Activated T-cell treated with anti-CD3 and anti-CD28 coated beads, Interleukin-2, amount 50 U/mL, for 72 hours (primary cell): ENCODE measurements around the gene RPS6KA3. TPM values are rescaled to one million over a fixed set of nuclear protein-coding genes. Genes with fewer than 3 reads are reported as not detected.
A peak's percentile ranks its signal among the peaks of the same experiment; 100 is the strongest.

ENCODE experiments used
- ATAC-seq, 2 donors: fragments of 150-1000 bp; cut with Tn5 transposase; replicated peaks in 1 of 2; 2 replicates each; pipeline ENCODE4 v1.10.0; 2021; ENCODE audit warnings: moderate library complexity in 2 of 2, mild to moderate bottlenecking in 1 of 2
- DNase-seq, 2 donors: peaks; one replicate each; pipeline ENCODE4 v3.0.0; 2021 to 2022; ENCODE audit warnings: mixed read lengths in 1 of 2
- H3K27ac Mint-ChIP-seq: one replicate; pipeline ENCODE4 v1.8.0; 2022; ENCODE audit warnings: mild to moderate bottlenecking, moderate library complexity, mixed read lengths
- H3K27me3 Mint-ChIP-seq: one replicate; pipeline ENCODE4 v1.8.0; 2022; ENCODE audit warnings: low read depth, mixed read lengths
- H3K36me3 Mint-ChIP-seq, 2 donors: one replicate each; pipeline ENCODE4 v1.8.0; 2022; ENCODE audit warnings: mixed read lengths in 2 of 2, mild to moderate bottlenecking in 1 of 2; ENCODE audit not compliant: insufficient read depth in 2 of 2
- H3K4me1 Mint-ChIP-seq: one replicate; pipeline ENCODE4 v1.8.0; 2022; ENCODE audit warnings: low read depth, mixed read lengths
- H3K4me3 Mint-ChIP-seq, 2 donors: one replicate each; pipeline ENCODE4 v1.8.0; 2022; ENCODE audit warnings: mild to moderate bottlenecking in 2 of 2, mixed read lengths in 2 of 2, moderate library complexity in 2 of 2
- H3K9me3 Mint-ChIP-seq, 2 donors: one replicate each; pipeline ENCODE4 v1.8.0; 2022; ENCODE audit warnings: mixed read lengths in 2 of 2
- total RNA-seq, 2 donors: library from RNA; stranded (reverse); gene quantifications; one replicate each; pipeline ENCODE4 v1.2.3, GENCODE V29; 2022

RPS6KA3 gene
- total RNA-seq, 2 donors from 2014 or later = 49.4 to 54.4 TPM

- Mint-ChIP-seq H3K4me3 (no peak overlapping the region), H3K36me3 (peaks cover 2 to 4% of the 10 kb centered on the region in 2 donors), H3K27me3 (peaks cover 37% of the 10 kb centered on the region), H3K27ac (no peak overlapping the region), H3K9me3 (peaks cover 1 to 12% of the 10 kb centered on the region in 2 donors), H3K4me1 (no peaks in the 10 kb centered on the region)
- DNase-seq = no peak
- ATAC-seq = no peak
These were observed 7.4 kb upstream of the RPS6KA3 start for GRCh38 chrX:20274121-20274520.

- Mint-ChIP-seq H3K4me3 (no peak overlapping the region), H3K27me3 (peaks cover 39% of the 10 kb centered on the region), H3K36me3 (peaks cover 0 to 4% of the 10 kb centered on the region in 2 donors), H3K9me3 (peaks cover 0 to 1% of the 10 kb centered on the region in 2 donors), H3K27ac (no peak overlapping the region), H3K4me1 (no peaks in the 10 kb centered on the region)
- DNase-seq (no peak), ATAC-seq (no peak)
These were observed 5.0 kb upstream of the RPS6KA3 start for GRCh38 chrX:20271730-20272129.

DNA sequence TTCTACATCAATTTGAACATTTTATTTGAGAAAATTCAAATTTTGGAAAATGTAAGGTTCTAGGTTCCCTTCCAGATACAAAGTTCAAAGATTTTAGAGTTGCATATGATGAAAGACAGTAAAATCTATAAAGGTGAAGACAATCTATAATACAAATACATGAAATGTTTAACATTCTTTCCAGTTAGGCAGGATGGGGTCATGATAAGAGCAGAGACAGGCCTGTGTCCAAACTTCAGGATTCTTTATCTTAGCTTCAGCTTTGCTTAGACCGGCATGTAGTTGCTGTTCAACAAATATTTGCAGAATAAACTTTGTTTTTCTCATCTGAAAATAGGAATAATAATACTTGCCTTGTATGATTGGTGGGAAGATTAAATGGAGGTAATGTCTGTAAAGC is 4.5 kb upstream of the RPS6KA3 start:
- no peak for DNase-seq
- Mint-ChIP-seq H3K36me3 (peaks cover 0 to 4% of the 10 kb centered on the region in 2 donors), H3K27me3 (peaks cover 34% of the 10 kb centered on the region), H3K9me3 (peaks cover 0 to 1% of the 10 kb centered on the region in 2 donors), H3K27ac (no peak overlapping the region), H3K4me3 (no peak overlapping the region), H3K4me1 (no peaks in the 10 kb centered on the region)
- no peak for ATAC-seq

DNA sequence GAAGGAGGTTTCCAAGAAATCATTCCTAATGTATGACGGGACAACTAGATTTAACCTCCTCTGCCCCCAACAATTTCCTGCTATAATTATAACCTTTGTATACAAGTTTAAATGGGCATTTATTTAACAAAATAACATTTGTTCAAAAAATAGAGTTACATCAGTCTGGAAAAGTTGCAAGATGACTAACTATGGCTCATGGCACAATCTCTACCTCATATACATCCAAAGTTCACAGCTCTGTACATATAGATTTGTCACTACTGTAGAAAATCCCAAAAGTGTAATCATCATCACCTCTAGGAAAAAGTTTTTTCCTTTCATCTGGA is 3.8 kb upstream of the RPS6KA3 start:
- ATAC-seq (no peak), DNase-seq (no peak)
- no peaks in the 10 kb centered on the region for H3K4me1 Mint-ChIP-seq
- H3K27ac Mint-ChIP-seq = no peak overlapping the region
- no peak overlapping the region for H3K4me3 Mint-ChIP-seq
- H3K9me3 Mint-ChIP-seq = no peaks in the 10 kb centered on the region
- H3K27me3 Mint-ChIP-seq = peaks cover 27% of the 10 kb centered on the region
- no peaks in the 10 kb centered on the region for H3K36me3 Mint-ChIP-seq

- Mint-ChIP-seq H3K4me3 (no peak overlapping the region), H3K36me3 (peaks cover 4% of the 10 kb centered on the region in 2 donors), H3K4me1 (peaks cover 2% of the 10 kb centered on the region), H3K27me3 (peaks cover 22% of the 10 kb centered on the region), H3K27ac (no peak overlapping the region), H3K9me3 (no peaks in the 10 kb centered on the region)
- DNase-seq (no peak), ATAC-seq (no peak)
These were observed 3.3 kb upstream of the RPS6KA3 start for GRCh38 chrX:20269848-20270561.

DNA sequence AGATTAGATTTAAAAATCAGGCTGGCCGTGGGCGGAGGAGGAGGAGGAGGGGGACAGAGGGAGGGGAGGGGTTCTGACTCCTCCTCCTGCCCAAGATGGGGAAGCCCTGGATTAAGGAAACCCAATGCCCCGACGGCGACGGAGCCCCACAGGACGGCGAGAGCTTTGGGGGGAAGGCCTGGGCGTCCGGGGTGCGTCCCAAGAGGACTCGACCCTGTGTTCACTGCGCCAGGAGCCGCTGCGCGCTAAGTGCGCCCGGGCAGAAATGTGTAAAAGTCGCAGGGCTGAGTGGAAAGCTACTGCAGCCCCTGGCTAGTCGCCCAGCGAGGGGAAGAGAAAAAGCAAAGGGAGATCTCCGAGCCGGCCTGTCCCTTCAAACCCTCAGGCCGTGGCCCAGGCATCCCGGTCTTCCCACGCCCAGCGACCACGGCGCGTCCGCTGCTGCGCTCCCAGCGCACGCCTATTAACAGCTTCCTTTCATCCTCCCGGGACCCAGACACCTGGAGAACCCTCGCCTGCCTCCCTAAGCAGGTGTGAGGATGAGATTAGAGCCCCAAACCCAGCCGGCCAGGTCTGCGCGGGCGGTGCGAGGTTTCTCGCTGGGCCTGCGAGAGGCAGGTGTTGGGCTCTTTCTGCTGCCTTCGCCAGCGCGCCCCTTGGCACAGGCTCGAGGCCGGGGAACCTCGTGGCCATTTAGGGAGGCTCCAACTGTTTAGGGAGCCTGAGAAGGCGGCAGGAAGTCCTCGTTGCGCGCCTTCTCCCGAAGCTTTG is 1.4 kb upstream of the RPS6KA3 start:
- Mint-ChIP-seq H3K9me3 (no peaks in the 10 kb centered on the region), H3K4me3 (peak overlapping the region; percentile 83 to 92), H3K4me1 (peaks cover 13% of the 10 kb centered on the region), H3K27me3 (peaks cover 14% of the 10 kb centered on the region), H3K27ac (peak overlapping the region; percentile 54), H3K36me3 (peaks cover 5 to 6% of the 10 kb centered on the region in 2 donors)
- ATAC-seq (no peak), DNase-seq (peak; percentile 8)

DNA sequence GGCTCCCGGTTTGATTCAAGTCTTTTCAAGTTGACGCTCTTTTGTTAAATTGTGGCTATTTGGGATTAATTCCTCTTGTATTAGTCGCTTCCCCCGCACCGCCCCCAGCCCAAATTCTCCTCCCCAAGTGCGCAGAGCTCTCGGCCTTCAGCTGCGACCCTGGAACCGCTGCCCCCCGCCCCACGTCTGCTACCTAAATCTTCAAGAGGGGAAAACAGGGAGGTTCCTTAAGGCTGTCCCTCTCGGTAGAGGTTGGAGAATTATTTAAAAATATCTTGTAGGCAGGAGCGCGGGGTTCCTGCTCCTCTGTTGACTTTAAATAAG is 860 bp upstream of the RPS6KA3 start:
- peaks cover 5 to 6% of the 10 kb centered on the region in 2 donors for H3K36me3 Mint-ChIP-seq

GRCh38 chrX:20265726-20266681 is 705 bp downstream of the RPS6KA3 start:
- Mint-ChIP-seq H3K9me3 (no peaks in the 10 kb centered on the region), H3K27ac (peak overlapping the region; percentile 97), H3K36me3 (peaks cover 5 to 6% of the 10 kb centered on the region in 2 donors), H3K27me3 (peaks cover 7% of the 10 kb centered on the region), H3K4me1 (peaks cover 23% of the 10 kb centered on the region), H3K4me3 (peak overlapping the region; percentile 89 to 97)
- DNase-seq (peak; percentile 27 to 29), ATAC-seq (peak; percentile 18 to 19)

More for the DNA sequence above, 860 bp upstream of the RPS6KA3 start:
- DNase-seq (no peak), ATAC-seq (no peak)
- peaks cover 14% of the 10 kb centered on the region for H3K27me3 Mint-ChIP-seq
- H3K4me3 Mint-ChIP-seq = peak overlapping the region; percentile 83 to 92
- no peaks in the 10 kb centered on the region for H3K9me3 Mint-ChIP-seq
- H3K4me1 Mint-ChIP-seq = peaks cover 15% of the 10 kb centered on the region
- H3K27ac Mint-ChIP-seq = peak overlapping the region; percentile 54

DNA sequence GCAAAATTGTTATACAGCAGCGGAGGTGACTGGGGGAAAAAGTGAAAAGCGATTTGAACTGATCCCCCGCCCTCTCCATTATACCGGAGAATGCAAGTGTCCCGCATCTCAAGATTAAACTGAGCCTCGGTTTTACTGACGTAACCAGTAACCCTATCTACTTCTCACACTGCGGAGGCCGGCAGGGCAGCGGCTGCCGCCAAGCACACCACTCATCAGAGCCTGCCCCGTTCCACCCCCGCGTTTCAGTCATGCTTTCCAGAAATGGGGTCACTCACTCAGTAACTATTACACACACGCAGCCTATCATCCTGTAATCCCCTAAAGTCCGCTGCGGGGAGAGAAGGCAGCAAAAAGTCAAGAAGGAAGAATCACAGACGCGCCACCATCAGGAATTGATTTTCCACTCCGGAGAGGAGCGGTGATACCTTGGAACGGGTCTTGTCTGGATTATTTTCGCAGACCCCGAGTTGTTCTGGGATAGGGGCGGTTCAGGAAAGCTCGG is 1.4 kb downstream of the RPS6KA3 start:
- Mint-ChIP-seq H3K27me3 (peaks cover 7% of the 10 kb centered on the region), H3K4me1 (peaks cover 31% of the 10 kb centered on the region), H3K36me3 (peaks cover 5 to 6% of the 10 kb centered on the region in 2 donors), H3K9me3 (no peaks in the 10 kb centered on the region), H3K27ac (peak overlapping the region; percentile 97), H3K4me3 (peak overlapping the region; percentile 89 to 97)
- DNase-seq (peak; percentile 73 to 81), ATAC-seq (peak; percentile 67 to 72)

DNA sequence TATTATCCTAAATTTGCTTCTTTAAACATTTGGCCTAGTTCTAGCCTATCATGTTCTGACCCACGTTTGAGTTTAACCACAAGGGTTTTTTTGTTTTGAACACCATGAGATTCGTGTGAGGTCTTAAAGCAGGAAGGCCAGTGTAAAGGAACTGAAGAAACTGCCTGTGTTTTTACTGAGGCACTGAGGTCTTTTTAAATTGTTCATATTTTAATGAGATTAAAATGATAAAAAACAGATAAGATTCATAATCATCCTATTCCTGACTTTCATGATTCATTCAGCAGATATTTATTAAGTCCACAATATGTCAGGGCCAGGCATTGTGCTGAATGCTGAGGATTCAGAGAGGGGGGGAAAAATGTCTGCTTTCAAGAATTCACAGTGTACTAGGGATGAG is 3.2 kb downstream of the RPS6KA3 start:
- Mint-ChIP-seq H3K9me3 (no peaks in the 10 kb centered on the region), H3K27ac (peak overlapping the region; percentile 95), H3K4me3 (peak overlapping the region; percentile 89 to 97), H3K4me1 (peaks cover 40% of the 10 kb centered on the region), H3K36me3 (peaks cover 5 to 9% of the 10 kb centered on the region in 2 donors), H3K27me3 (no peaks in the 10 kb centered on the region)
- ATAC-seq (no peak), DNase-seq (no peak)

DNA sequence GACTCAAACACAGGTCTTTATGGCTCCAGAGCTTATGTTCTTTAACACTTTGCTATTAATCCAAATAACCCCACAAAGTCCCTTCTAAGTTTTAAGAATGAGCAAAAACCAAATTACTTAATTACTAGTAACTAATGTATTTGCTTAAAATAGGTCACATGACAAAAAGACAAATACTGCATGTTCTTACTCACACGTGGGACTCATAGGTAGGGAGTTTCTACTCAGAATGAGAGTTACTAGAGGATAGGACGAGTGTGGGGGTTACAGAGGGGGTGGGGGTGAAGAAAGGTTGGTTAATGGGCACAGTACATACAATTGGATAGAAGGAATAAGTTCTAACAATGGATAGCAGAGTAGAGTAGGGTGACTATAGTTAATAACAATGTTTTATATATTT is 5.8 kb downstream of the RPS6KA3 start:
- peaks cover 56% of the 10 kb centered on the region for H3K4me1 Mint-ChIP-seq
- DNase-seq (peak in 1 of 2 donors; percentile 2), ATAC-seq (no peak)
- H3K9me3 Mint-ChIP-seq = no peaks in the 10 kb centered on the region
- H3K27ac Mint-ChIP-seq = no peak overlapping the region
- H3K27me3 Mint-ChIP-seq = no peaks in the 10 kb centered on the region
- peak overlapping the region; percentile 40 to 44 for H3K4me3 Mint-ChIP-seq
- H3K36me3 Mint-ChIP-seq = peaks cover 5 to 9% of the 10 kb centered on the region in 2 donors

GRCh38 chrX:20254712-20255299 is 11.9 kb downstream of the RPS6KA3 start:
- peaks cover 47% of the 10 kb centered on the region for H3K4me1 Mint-ChIP-seq
- no peaks in the 10 kb centered on the region for H3K9me3 Mint-ChIP-seq
- H3K4me3 Mint-ChIP-seq = no peak overlapping the region
- DNase-seq (no peak), ATAC-seq (no peak)
- no peak overlapping the region for H3K27ac Mint-ChIP-seq
- H3K36me3 Mint-ChIP-seq = peaks cover 0 to 6% of the 10 kb centered on the region in 2 donors
- peaks cover 6% of the 10 kb centered on the region for H3K27me3 Mint-ChIP-seq
